GM12872 (cell line): ENCODE measurements around the gene TMEM178B.

ENCODE experiments used
- CTCF ChIP-seq: IDR thresholded peaks from 3 replicates; pipeline ENCODE4 v1.5.1; 2011; ENCODE audit warnings: low read depth, mild to moderate bottlenecking, low read length, moderate library complexity; ENCODE audit not compliant: insufficient read depth

Gene TMEM178B

GRCh38 chr7:141455723-141456122, 381.9 kb downstream of the TMEM178B start:
- TF ChIP-seq CTCF: no peak

- no peak for TF ChIP-seq CTCF
These were observed 382.4 kb downstream of the TMEM178B start for GRCh38 chr7:141456298-141456697.

GRCh38 chr7:141456711-141457110, 382.8 kb downstream of the TMEM178B start:
- TF ChIP-seq CTCF: no peak

GRCh38 chr7:141460781-141461715, 387.2 kb downstream of the TMEM178B start:
- no peak for TF ChIP-seq CTCF

GRCh38 chr7:141461924-141462323, 388.1 kb downstream of the TMEM178B start:
- no peak for TF ChIP-seq CTCF

GRCh38 chr7:141462958-141463357, 389.1 kb downstream of the TMEM178B start:
- no peak for TF ChIP-seq CTCF

- TF ChIP-seq CTCF: no peak
These were observed 390.1 kb downstream of the TMEM178B start for GRCh38 chr7:141463986-141464385.
